Measurements from ENCODE around the gene DLG2.
"Not testable (repeated sequence)": the region's sequence is repeated elsewhere in the genome, so short reads cannot be mapped to it uniquely, and the experiment has no call there.

Gene DLG2

GRCh38 chr11:84800755-84801346 lies 826.3 kb downstream of the DLG2 start:
- Mint-ChIP-seq H3K9me3 (peaks cover 4% of the 10 kb centered on the region), H3K27ac (no peak overlapping the region), H3K36me3 (peaks cover 1% of the 10 kb centered on the region), H3K4me1 (no peaks in the 10 kb centered on the region), H3K4me3 (no peak overlapping the region), H3K27me3 (peaks cover 2% of the 10 kb centered on the region)
- ATAC-seq (ENCODE audit: low read depth) (no peak), DNase-seq (ENCODE audit: low spot score in 2 of 2) (no peak)

GRCh38 chr11:84799112-84799511 lies 828.0 kb downstream of the DLG2 start:
- no peak for ATAC-seq (ENCODE audit: low read depth)
- no peaks in the 10 kb centered on the region for H3K4me1 Mint-ChIP-seq
- no peak overlapping the region for H3K4me3 Mint-ChIP-seq
- DNase-seq (ENCODE audit: low spot score in 2 of 2) = no peak
- H3K27ac Mint-ChIP-seq = no peak overlapping the region
- H3K36me3 Mint-ChIP-seq = peaks cover 1% of the 10 kb centered on the region
- H3K27me3 Mint-ChIP-seq = peaks cover 3% of the 10 kb centered on the region
- H3K9me3 Mint-ChIP-seq = no peaks in the 10 kb centered on the region

GRCh38 chr11:84795698-84796097 lies 831.4 kb downstream of the DLG2 start:
- peaks cover 1% of the 10 kb centered on the region for H3K36me3 Mint-ChIP-seq
- peaks cover 1% of the 10 kb centered on the region for H3K27me3 Mint-ChIP-seq
- ATAC-seq (ENCODE audit: low read depth) = no peak
- no peak for DNase-seq (ENCODE audit: low spot score in 2 of 2)
- no peak overlapping the region for H3K27ac Mint-ChIP-seq
- peaks cover 4% of the 10 kb centered on the region for H3K4me1 Mint-ChIP-seq
- no peak overlapping the region for H3K4me3 Mint-ChIP-seq
- no peaks in the 10 kb centered on the region for H3K9me3 Mint-ChIP-seq

GRCh38 chr11:84794663-84795443 lies 832.3 kb downstream of the DLG2 start:
- Mint-ChIP-seq H3K36me3 (peaks cover 1% of the 10 kb centered on the region), H3K27ac (no peak overlapping the region), H3K9me3 (no peaks in the 10 kb centered on the region), H3K4me1 (peaks cover 4% of the 10 kb centered on the region), H3K27me3 (peaks cover 1% of the 10 kb centered on the region), H3K4me3 (no peak overlapping the region)
- ATAC-seq (ENCODE audit: low read depth) = no peak
- no peak for DNase-seq (ENCODE audit: low spot score in 2 of 2)

- Mint-ChIP-seq H3K36me3 (no peaks in the 10 kb centered on the region), H3K27me3 (peaks cover 1% of the 10 kb centered on the region), H3K4me3 (no peak overlapping the region), H3K9me3 (peaks cover 3% of the 10 kb centered on the region), H3K27ac (no peak overlapping the region), H3K4me1 (peaks cover 10% of the 10 kb centered on the region)
- ATAC-seq (ENCODE audit: low read depth) = no peak
- DNase-seq (ENCODE audit: low spot score in 2 of 2) = no peak
Observed at GRCh38 chr11:84793318-84793717, 833.8 kb downstream of the DLG2 start.

- peak; percentile 62 for ATAC-seq (ENCODE audit: low read depth)
- Mint-ChIP-seq H3K9me3 (peaks cover 3% of the 10 kb centered on the region), H3K36me3 (no peaks in the 10 kb centered on the region), H3K4me1 (peaks cover 10% of the 10 kb centered on the region), H3K27ac (no peak overlapping the region), H3K4me3 (no peak overlapping the region), H3K27me3 (peaks cover 1% of the 10 kb centered on the region)
- DNase-seq (ENCODE audit: low spot score in 2 of 2) = no peak
Observed at GRCh38 chr11:84790849-84791427, 836.2 kb downstream of the DLG2 start.

GRCh38 chr11:84788220-84788619 lies 838.9 kb downstream of the DLG2 start:
- Mint-ChIP-seq H3K4me1 (peaks cover 10% of the 10 kb centered on the region), H3K4me3 (no peak overlapping the region), H3K27ac (no peak overlapping the region), H3K36me3 (no peaks in the 10 kb centered on the region), H3K9me3 (peaks cover 3% of the 10 kb centered on the region), H3K27me3 (no peaks in the 10 kb centered on the region)
- ATAC-seq (ENCODE audit: low read depth) (no peak), DNase-seq (ENCODE audit: low spot score in 2 of 2) (no peak)

GRCh38 chr11:84784158-84784557 lies 843.0 kb downstream of the DLG2 start:
- not testable (repeated sequence) for H3K4me1 Mint-ChIP-seq; H3K36me3 Mint-ChIP-seq; H3K4me3 Mint-ChIP-seq; DNase-seq (ENCODE audit: low spot score in 2 of 2); H3K27ac Mint-ChIP-seq; ATAC-seq (ENCODE audit: low read depth); H3K9me3 Mint-ChIP-seq; H3K27me3 Mint-ChIP-seq

- Mint-ChIP-seq H3K4me1 (peaks cover 2% of the 10 kb centered on the region), H3K9me3 (no peaks in the 10 kb centered on the region), H3K27ac (no peak overlapping the region), H3K27me3 (peaks cover 1% of the 10 kb centered on the region), H3K36me3 (no peaks in the 10 kb centered on the region), H3K4me3 (no peak overlapping the region)
- ATAC-seq (ENCODE audit: low read depth) = peak; percentile 42
- no peak for DNase-seq (ENCODE audit: low spot score in 2 of 2)
Observed at GRCh38 chr11:84780689-84781293, 846.4 kb downstream of the DLG2 start.

- H3K9me3 Mint-ChIP-seq = peaks cover 4% of the 10 kb centered on the region
- H3K27ac Mint-ChIP-seq = no peak overlapping the region
- H3K4me3 Mint-ChIP-seq = no peak overlapping the region
- peaks cover 3% of the 10 kb centered on the region for H3K27me3 Mint-ChIP-seq
- H3K4me1 Mint-ChIP-seq = no peaks in the 10 kb centered on the region
- DNase-seq (ENCODE audit: low spot score in 2 of 2) = no peak
- no peaks in the 10 kb centered on the region for H3K36me3 Mint-ChIP-seq
- ATAC-seq (ENCODE audit: low read depth) = no peak
Observed at GRCh38 chr11:84775503-84775902, 851.6 kb downstream of the DLG2 start.

GRCh38 chr11:84763931-84764330 lies 863.2 kb downstream of the DLG2 start:
- ATAC-seq (ENCODE audit: low read depth) = no peak
- no peaks in the 10 kb centered on the region for H3K27me3 Mint-ChIP-seq
- H3K36me3 Mint-ChIP-seq = no peaks in the 10 kb centered on the region
- H3K27ac Mint-ChIP-seq = no peak overlapping the region
- no peak overlapping the region for H3K4me3 Mint-ChIP-seq
- no peak for DNase-seq (ENCODE audit: low spot score in 2 of 2)
- H3K4me1 Mint-ChIP-seq = no peaks in the 10 kb centered on the region
- peaks cover 2% of the 10 kb centered on the region for H3K9me3 Mint-ChIP-seq

GRCh38 chr11:84757711-84758110 lies 869.4 kb downstream of the DLG2 start:
- Mint-ChIP-seq H3K4me1 (no peaks in the 10 kb centered on the region), H3K36me3 (no peaks in the 10 kb centered on the region), H3K4me3 (no peak overlapping the region), H3K27me3 (peaks cover 5% of the 10 kb centered on the region), H3K9me3 (peaks cover 5% of the 10 kb centered on the region), H3K27ac (no peak overlapping the region)
- DNase-seq (ENCODE audit: low spot score in 2 of 2) (no peak), ATAC-seq (ENCODE audit: low read depth) (no peak)

- H3K27ac Mint-ChIP-seq = no peak overlapping the region
Observed at GRCh38 chr11:84751371-84751770, 875.8 kb downstream of the DLG2 start.

GRCh38 chr11:84747871-84748270 lies 879.3 kb downstream of the DLG2 start:
- H3K36me3 Mint-ChIP-seq = no peaks in the 10 kb centered on the region
- peaks cover 1% of the 10 kb centered on the region for H3K9me3 Mint-ChIP-seq
- ATAC-seq (ENCODE audit: low read depth) (no peak), DNase-seq (ENCODE audit: low spot score in 2 of 2) (no peak)
- no peaks in the 10 kb centered on the region for H3K4me1 Mint-ChIP-seq
- H3K27ac Mint-ChIP-seq = no peak overlapping the region
- no peak overlapping the region for H3K4me3 Mint-ChIP-seq
- peaks cover 2% of the 10 kb centered on the region for H3K27me3 Mint-ChIP-seq

More at GRCh38 chr11:84751371-84751770, 875.8 kb downstream of the DLG2 start:
- H3K4me1 Mint-ChIP-seq = no peaks in the 10 kb centered on the region
- ATAC-seq (ENCODE audit: low read depth) = no peak
- no peak for DNase-seq (ENCODE audit: low spot score in 2 of 2)
- H3K4me3 Mint-ChIP-seq = no peak overlapping the region
- peaks cover 5% of the 10 kb centered on the region for H3K9me3 Mint-ChIP-seq
- no peaks in the 10 kb centered on the region for H3K36me3 Mint-ChIP-seq
- peaks cover 6% of the 10 kb centered on the region for H3K27me3 Mint-ChIP-seq

Measured in memory B cell (primary cell).